AG09309 (cell line): ENCODE measurements around the gene RPL41.

ENCODE experiments used
- DNase-seq: peaks from one replicate; pipeline ENCODE4 v3.0.0-alpha.2; 2010; ENCODE audit warnings: low read depth
- H3K4me3 ChIP-seq: 2 replicates; pipeline ENCODE4 v1.5.1; 2011; ENCODE audit warnings: mild to moderate bottlenecking, low read depth, low read length, moderate library complexity; ENCODE audit not compliant: control insufficient read depth
- CTCF ChIP-seq: IDR thresholded peaks from 2 replicates; pipeline ENCODE4 v1.5.1; 2011; ENCODE audit warnings: mild to moderate bottlenecking, low read depth, low read length, inconsistent platforms; ENCODE audit not compliant: insufficient read depth, control insufficient read depth; ENCODE audit errors: missing control alignments

The RPL41 gene

GRCh38 chr12:56158926-56159461, 42.6 kb downstream of the RPL41 start:
- TF ChIP-seq CTCF = no peak
- peak; percentile 25 for DNase-seq
- peak overlapping the region; percentile 62 for H3K4me3 ChIP-seq

GRCh38 chr12:56159482-56160192, 43.2 kb downstream of the RPL41 start:
- no peak for TF ChIP-seq CTCF
- peak overlapping the region; percentile 62 for H3K4me3 ChIP-seq
- DNase-seq = no peak

GRCh38 chr12:56160193-56160763, 43.8 kb downstream of the RPL41 start:
- peak overlapping the region; percentile 62 for H3K4me3 ChIP-seq
- TF ChIP-seq CTCF = no peak
- DNase-seq = no peak

- H3K4me3 ChIP-seq = peak overlapping the region; percentile 62
- no peak for DNase-seq
- no peak for TF ChIP-seq CTCF
Measured at GRCh38 chr12:56160894-56161689, 44.7 kb downstream of the RPL41 start.

GRCh38 chr12:56161690-56162351, 45.4 kb downstream of the RPL41 start:
- DNase-seq = no peak
- no peak overlapping the region for H3K4me3 ChIP-seq
- no peak for TF ChIP-seq CTCF

- no peak for DNase-seq
- no peak for TF ChIP-seq CTCF
- H3K4me3 ChIP-seq = no peak overlapping the region
Measured at GRCh38 chr12:56162468-56163290, 46.2 kb downstream of the RPL41 start.
